ENCODE data around the gene IQCB1.
"Not testable (repeated sequence)": the region's sequence is repeated elsewhere in the genome, so short reads cannot be mapped to it uniquely, and the experiment has no call there.

The IQCB1 gene, protein sequence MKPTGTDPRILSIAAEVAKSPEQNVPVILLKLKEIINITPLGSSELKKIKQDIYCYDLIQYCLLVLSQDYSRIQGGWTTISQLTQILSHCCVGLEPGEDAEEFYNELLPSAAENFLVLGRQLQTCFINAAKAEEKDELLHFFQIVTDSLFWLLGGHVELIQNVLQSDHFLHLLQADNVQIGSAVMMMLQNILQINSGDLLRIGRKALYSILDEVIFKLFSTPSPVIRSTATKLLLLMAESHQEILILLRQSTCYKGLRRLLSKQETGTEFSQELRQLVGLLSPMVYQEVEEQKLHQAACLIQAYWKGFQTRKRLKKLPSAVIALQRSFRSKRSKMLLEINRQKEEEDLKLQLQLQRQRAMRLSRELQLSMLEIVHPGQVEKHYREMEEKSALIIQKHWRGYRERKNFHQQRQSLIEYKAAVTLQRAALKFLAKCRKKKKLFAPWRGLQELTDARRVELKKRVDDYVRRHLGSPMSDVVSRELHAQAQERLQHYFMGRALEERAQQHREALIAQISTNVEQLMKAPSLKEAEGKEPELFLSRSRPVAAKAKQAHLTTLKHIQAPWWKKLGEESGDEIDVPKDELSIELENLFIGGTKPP

GRCh38 chr3:121834671-121835464 is at the start of gene IQCB1, which contains the start of gene EAF2:
Gene IQCB1 (minus strand): TSS chr3:121835060. CDS start chr3:121828960, 6,100 bp downstream.
Gene EAF2 (plus strand): TSS chr3:121835209. CDS start chr3:121835286, 77 bp downstream.
- peak; percentile 93 for DNase-seq (ENCODE audit: low read depth)

DNA sequence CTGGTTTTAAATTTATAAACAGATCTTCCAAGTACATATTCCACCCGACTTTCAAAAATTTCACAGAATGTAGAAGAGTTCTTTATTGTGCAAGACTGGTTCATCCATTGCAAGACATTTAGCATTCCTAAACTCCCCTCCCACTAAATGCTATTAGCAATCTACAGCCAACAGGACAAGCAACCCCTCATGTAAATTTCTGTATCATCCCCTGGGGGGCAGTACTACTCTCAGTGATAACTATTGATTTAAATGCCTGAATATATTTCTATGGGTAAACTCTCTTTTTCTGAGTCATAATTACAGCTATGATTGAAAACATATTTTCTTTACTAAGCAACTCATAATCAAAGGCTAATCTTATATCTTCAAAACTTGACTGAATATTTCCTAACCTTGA is 48.6 kb upstream of the IQCB1 start:
- DNase-seq (ENCODE audit: low read depth) = peak; percentile 20

DNA sequence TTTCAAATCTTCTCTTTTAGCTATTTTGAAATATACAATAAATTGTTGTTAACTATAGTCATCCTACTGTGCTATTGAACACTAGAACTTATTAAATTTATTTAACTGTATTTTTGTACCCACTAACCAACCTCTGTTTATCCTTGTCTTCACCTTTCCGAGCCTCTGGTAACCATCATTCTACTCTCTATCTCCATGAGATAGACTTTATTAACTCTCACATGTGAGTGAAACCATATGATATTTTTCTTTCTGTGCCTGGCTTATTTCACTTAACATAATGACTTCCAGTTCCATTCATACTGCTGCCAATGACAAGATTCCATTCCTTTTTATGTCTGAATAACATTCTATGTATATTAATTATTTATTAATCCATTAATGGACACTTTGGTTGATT is 43.6 kb upstream of the IQCB1 start:
- DNase-seq (ENCODE audit: low read depth) = no peak

DNA sequence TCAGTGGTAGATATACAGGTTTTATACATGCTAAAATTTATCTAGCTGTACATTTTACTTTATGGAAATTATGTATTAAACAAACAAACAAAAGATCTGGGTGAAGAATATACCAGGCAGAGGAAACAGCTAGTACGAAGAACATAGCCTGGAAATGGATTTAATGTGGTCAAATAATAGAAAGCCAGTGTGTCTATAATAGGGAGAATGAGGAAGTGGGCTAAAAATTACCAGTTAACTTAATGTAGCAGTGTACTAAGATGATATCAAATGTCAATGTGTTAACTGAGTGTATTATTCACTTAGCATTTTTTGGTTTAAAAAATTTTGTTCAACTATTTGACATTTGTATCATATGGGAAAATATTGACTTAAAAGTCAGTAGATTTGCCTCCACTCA is 36.6 kb upstream of the IQCB1 start:
- DNase-seq (ENCODE audit: low read depth) = no peak

- DNase-seq (ENCODE audit: low read depth) = no peak
Measured at GRCh38 chr3:121870717-121871116, 35.9 kb upstream of the IQCB1 start.

DNA sequence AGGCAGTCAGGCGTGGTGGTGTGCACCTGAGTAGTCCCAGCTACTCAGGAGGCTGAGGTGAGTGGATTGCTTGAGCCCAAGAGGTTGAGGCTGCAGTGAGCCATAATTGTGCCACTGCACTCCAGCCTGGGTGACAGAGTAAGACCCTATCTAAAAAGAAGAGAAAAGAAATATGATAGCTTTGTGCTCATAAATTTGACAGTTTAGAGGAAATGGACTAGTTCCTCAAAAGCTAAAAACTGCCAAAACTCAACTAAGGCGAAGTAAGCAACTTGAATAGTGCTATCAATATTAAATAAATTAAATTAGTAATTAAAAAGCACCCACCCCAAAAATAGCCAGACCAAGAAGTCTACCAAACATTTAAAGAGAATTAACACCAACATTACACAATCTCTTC is 34.9 kb upstream of the IQCB1 start:
- DNase-seq (ENCODE audit: low read depth) = no peak

- no peak for DNase-seq (ENCODE audit: low read depth)
Measured at GRCh38 chr3:121863801-121864200, 28.9 kb upstream of the IQCB1 start.

- DNase-seq (ENCODE audit: low read depth) = not testable (repeated sequence)
Measured at GRCh38 chr3:121863247-121863646, 28.4 kb upstream of the IQCB1 start.

GRCh38 chr3:121857778-121858177 is 22.9 kb upstream of the IQCB1 start:
- DNase-seq (ENCODE audit: low read depth) = not testable (repeated sequence)

DNA sequence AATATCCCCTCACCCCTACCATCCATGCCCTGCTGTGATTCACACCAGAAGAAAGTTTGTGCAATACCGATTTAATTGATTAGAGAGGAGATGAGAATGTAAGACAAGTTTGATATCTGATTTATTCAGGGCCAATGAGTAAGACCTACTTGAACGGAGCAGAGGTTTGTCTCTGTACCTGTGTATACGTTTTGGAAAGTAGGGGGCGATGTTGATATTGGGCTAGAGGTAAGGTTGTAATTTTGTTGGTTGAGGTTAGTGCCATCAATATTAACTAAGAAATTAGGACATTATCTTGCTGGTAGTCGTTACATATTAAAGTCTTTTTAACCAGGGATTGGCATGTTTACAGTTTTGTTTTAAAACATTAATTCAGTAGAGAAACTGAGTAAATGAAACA is 20.7 kb upstream of the IQCB1 start:
- no peak for DNase-seq (ENCODE audit: low read depth)

GRCh38 chr3:121852256-121852655 is 17.4 kb upstream of the IQCB1 start:
- DNase-seq (ENCODE audit: low read depth) = no peak

- no peak for DNase-seq (ENCODE audit: low read depth)
Measured at GRCh38 chr3:121844892-121845291, 10.0 kb upstream of the IQCB1 start.

GRCh38 chr3:121839962-121840361 is 5.1 kb upstream of the IQCB1 start:
- DNase-seq (ENCODE audit: low read depth) = no peak

GRCh38 chr3:121836481-121836880 is 1.6 kb upstream of the IQCB1 start:
- DNase-seq (ENCODE audit: low read depth) = no peak

DNA sequence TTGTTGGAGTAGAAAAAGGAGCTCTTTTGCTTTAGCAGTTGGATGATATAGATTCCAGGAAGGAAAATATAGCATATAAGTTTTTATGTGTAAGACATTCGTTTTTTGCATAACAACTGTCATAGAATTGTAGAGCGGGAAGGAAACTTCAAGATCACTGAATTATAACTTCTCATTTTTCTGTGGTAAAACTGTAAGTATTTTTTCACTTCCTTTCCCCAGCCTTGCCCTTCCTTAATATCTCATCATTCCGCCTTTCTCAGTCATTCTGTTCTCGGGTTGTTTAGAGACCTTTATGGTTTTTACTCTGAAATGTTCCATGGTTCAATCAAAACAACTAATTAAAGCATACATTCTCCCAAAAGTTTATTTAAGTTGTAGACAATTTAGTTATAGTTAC is 1.2 kb upstream of the IQCB1 start:
- DNase-seq (ENCODE audit: low read depth) = no peak

DNA sequence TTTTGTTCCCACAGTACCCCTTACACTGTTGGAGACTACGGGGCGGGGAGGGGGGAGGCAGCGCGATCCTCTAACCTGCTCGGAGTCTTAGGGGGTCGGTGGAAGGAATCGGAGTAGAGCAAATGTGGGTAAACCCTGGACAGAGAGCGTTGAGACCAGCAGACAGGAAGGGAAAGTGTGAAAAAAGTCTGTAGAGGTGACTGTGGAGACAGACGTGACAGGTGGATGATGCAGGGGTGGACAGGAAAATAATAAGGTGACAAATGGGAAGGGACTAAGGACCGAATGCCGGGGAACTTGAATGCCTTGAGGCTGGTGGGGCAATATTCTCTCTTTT is 573 bp upstream of the IQCB1 start:
- no peak for DNase-seq (ENCODE audit: low read depth)

DNA sequence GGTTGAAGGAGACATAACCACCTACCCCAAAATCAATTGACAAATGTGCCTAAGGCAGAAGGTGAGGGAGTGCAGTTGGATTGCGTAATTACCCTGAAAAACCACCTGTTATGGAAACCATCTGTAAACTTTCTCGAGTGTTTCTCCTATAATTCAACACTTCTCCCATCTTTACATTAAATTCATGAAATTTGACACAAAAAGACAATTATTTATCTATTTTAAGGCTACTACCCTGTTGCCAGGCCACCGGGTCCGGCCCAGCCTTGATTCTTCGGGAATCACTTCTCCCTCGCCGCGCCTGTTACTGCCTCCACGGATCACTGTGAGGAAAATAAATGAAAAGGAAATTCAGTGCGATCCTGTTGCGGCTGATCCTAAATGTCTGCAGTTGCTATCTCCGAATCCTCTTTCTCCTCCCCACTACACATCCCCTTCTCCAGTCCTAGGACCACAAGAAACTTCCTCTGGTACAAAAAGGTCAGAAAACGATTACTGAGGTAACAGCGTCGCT is 646 bp downstream of the IQCB1 start:
- DNase-seq (ENCODE audit: low read depth) = peak; percentile 13

GRCh38 chr3:121822973-121823372 is 11.9 kb downstream of the IQCB1 start:
- no peak for DNase-seq (ENCODE audit: low read depth)

GRCh38 chr3:121821421-121822199 is 13.2 kb downstream of the IQCB1 start:
- peak; percentile 9 for DNase-seq (ENCODE audit: low read depth)

- DNase-seq (ENCODE audit: low read depth) = no peak
Measured at GRCh38 chr3:121819236-121819635, 15.6 kb downstream of the IQCB1 start.

DNA sequence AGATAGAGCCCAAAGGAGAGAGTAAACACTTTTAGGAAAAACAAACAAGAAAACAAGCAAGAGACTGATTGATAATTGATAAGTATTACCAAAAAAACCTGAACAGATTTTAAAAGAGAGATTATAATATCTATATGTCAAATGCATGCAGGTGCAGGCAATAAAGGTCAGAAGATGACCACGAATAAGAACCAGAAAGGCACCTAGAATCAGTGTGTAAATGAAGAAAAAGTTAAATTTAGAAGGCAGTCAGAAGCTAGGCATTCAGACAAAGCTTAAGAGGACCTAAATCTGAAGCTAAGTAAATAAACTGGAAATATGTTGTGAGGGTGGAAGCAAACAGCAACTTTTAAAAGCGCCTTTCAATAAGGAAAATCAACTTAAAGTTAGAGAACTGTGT is 16.3 kb downstream of the IQCB1 start:
- DNase-seq (ENCODE audit: low read depth) = no peak

- no peak for DNase-seq (ENCODE audit: low read depth)
Measured at GRCh38 chr3:121817753-121818152, 17.1 kb downstream of the IQCB1 start.

All from EH (cell line).